ENCODE measurements around the gene PCDHA2.
A peak's percentile ranks its signal among the peaks of the same experiment; 100 is the strongest.
"Not testable (repeated sequence)": the region's sequence is repeated elsewhere in the genome, so short reads cannot be mapped to it uniquely, and the experiment has no call there.

Gene PCDHA2

DNA sequence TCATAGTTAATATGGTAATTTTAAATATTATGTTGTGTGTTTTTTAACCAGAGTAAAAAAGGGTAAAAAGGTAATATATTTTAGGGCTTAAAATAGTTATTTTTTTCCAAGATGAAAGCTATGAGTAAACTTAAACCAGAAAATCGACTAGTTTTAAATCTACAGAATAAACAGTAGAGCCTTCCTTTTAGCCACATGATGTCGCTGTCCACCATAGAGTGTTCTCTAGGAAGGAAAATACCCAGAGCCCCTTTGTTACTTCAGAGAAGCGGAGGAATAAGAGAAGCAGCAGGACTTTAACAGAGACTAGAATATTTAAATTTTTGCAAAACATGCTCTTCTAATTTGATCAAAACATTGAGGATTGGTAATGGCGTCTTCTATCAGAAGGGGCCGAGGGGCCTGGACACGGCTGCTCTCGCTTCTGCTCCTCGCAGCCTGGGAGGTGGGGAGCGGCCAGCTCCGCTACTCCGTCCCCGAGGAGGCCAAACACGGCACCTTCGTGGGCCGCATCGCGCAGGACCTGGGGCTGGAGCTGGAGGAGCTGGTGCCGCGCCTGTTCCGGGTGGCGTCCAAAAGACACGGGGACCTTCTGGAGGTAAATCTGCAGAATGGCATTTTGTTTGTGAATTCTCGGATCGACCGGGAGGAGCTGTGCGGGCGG lies at the start of gene PCDHA2:
Gene PCDHA2, plus strand, starts transcription at position 258 of the 664 bp plus-strand sequence.
- peak; percentile 70 for DNase-seq

DNA sequence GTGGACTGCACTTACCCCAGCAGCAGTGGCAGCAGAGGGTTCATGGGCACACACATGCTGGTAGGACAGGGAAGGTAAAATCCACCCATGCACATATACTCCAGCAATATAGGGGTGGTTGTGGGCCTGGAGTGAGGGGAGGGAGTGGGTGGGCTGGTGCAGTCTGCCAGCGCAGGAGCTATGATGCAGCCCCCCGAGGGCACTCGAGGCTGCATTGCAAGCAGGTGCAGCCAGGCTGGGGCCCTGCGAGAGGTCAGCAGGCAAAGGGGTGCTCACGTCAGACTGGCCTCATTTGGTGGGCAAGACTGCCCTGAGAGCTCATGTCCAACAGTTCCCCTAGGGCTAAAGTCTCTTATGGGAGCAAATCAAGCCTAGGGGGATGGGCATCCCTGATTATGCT lies 41.1 kb upstream of the PCDHA2 start:
- no peak for DNase-seq

DNA sequence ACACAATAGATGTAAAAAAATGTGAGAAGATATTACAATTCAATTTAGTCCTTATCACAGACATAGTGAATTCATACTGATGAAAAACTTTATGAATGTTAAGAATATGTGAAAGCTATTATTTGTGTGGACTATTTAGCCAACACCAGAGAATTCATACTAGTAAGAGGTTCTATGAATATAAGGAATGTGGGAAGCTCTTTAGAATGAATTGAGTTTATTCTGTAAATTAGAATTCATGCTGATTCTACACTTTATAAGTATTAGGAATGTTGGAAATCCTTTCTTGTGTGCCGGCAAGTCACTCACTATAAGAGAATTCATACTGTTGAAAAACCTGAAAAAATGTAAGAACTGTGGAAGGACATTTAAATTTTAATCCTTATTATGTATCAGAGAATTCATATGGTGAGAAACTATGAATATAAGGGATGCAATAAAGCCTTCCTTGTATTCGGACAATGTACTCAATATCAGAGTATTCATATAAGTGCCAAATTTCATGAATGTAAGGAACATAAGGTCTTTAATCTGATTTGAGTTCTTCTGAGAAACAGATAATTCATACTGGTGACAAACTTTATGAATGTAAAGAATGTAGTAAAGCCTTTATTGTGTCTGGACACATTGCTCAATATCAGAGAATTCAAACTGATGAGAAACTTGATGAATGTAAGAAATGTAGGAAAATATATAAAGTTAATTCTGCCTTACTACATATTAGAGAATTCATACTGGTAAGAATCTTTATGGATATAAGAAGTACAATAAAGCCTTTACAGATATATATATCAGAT lies 30.3 kb upstream of the PCDHA2 start:
- DNase-seq: no peak

DNA sequence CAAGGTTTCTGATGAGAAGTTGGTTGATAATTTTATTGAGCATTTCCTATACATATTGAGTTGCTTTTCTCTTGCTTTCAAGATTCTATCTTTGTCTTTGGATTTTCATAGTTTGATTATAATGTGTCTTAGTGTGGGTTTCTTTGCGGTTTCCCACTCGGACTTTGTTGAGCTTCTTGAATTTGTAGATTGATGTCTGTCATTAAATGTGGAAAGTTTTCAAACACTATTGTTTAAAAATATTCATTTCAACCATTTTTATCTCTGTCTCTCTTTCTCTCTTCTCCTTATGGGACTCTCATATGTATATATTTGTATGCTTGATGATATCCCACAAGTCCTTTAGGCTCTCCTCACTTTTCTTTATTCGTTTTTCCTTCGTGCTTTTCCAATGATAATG lies 27.2 kb upstream of the PCDHA2 start:
- no peak for DNase-seq

DNA sequence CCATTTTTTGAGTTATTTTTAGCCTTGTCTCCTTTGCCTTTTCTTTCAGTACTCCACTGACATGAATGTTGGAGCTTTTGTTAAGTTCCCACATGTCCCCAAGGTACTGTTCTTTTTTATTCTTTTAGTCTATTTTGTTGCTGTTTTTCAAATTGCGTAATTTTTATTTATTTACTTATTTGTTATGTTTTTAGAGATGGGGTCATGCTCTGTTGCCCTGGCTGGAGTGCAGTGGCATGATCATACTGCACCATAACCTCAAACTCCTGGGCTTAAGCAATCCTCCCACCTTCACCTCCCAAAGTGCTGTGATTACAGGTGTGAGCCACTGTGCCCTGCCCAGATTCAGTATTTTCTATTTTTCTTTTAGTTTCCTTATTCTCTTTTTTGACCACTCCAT lies 14.1 kb upstream of the PCDHA2 start:
- no peak for DNase-seq

DNA sequence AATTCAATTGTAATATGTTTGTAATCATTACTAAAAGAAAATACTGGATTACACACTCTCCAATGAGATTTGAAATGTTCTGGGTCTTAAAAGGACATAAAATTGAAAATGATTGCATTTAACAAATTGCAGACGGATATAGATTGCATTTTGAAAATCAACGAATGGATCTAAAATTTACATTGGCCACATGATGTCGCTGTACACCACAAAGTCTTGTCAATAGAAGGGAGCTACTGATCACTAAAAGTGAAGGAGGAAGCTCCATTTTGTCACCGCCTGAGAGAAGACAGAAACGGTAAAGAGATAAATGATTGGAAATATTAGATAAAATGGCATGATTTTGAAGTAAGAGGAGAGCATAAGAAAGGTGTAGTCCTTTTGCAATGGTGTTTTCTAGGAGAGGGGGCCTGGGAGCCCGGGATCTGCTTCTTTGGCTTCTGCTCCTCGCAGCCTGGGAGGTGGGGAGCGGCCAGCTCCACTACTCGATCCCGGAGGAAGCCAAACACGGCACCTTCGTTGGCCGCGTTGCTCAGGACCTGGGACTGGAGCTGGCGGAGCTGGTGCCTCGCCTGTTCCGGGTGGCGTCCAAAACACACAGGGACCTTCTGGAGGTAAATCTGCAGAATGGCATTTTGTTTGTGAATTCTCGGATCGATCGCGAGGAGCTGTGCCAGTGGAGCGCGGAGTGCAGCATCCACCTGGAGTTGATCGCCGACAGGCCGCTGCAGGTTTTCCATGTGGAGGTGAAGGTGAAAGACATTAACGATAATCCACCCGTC lies 8.6 kb upstream of the PCDHA2 start, which contains the start of gene PCDHA1:
Gene PCDHA1, plus strand, starts transcription at position 236 of the 782 bp plus-strand sequence.
- DNase-seq: peak; percentile 19

DNA sequence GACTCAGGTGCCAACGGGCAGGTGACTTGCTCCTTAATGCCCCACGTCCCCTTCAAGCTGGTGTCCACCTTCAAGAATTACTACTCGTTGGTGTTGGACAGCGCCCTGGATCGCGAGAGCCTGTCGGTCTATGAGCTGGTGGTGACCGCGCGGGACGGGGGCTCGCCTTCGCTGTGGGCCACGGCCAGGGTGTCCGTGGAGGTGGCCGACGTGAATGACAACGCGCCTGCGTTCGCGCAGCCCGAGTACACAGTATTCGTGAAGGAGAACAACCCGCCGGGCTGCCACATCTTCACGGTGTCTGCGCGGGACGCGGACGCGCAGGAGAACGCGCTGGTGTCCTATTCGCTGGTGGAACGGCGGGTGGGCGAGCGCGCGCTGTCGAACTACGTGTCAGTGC lies 7.2 kb upstream of the PCDHA2 start:
- DNase-seq: not testable (repeated sequence)

DNA sequence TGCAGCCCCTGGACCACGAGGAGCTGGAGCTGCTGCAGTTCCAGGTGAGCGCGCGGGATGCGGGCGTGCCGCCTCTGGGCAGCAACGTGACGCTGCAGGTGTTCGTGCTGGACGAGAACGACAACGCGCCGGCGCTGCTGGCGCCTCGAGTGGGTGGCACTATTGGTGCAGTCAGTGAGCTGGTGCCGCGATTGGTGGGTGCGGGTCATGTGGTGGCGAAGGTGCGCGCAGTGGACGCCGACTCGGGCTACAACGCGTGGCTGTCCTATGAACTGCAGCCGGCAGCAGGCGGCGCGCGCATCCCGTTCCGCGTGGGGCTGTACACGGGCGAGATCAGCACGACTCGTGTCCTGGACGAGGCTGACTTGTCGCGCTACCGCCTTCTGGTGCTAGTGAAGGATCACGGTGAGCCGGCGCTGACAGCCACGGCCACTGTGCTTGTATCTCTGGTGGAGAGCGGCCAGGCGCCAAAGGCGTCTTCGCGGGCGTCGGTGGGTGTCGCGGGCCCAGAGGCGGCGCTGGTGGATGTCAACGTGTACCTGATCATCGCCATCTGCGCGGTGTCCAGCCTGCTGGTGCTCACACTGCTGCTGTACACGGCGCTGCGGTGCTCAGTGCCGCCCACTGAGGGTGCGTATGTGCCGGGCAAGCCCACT lies 6.7 kb upstream of the PCDHA2 start:
- not testable (repeated sequence) for DNase-seq

DNA sequence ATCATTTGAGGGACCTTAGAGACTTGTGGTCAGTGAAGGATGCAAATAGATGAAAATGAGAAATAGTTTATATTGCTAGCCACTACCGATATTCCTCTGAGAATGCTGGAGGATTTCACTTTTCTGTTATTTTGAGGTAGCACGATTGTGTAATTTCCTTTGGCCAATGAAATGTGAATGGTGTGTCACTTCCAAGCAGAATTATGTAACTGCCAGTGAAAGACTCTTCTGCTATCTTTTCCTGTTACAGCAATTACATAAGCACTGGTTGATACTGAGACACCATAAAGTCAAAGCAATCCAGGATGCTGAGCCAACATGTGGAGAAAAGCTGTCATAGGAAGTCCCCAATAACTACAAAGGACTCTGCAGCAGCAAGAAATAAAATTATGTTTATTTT lies 3.6 kb upstream of the PCDHA2 start:
- no peak for DNase-seq

DNA sequence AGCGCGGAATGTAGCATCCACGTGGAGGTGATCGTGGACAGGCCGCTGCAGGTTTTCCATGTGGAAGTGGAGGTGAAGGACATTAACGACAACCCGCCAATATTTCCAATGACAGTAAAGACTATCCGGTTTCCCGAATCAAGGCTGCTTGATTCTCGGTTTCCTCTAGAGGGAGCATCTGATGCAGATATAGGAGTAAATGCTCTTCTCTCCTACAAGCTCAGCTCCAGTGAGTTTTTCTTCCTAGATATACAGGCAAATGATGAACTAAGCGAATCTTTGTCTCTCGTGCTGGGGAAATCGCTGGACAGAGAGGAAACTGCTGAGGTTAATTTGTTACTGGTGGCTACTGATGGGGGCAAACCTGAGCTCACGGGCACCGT lies 598 bp downstream of the PCDHA2 start:
- DNase-seq: peak; percentile 30

DNA sequence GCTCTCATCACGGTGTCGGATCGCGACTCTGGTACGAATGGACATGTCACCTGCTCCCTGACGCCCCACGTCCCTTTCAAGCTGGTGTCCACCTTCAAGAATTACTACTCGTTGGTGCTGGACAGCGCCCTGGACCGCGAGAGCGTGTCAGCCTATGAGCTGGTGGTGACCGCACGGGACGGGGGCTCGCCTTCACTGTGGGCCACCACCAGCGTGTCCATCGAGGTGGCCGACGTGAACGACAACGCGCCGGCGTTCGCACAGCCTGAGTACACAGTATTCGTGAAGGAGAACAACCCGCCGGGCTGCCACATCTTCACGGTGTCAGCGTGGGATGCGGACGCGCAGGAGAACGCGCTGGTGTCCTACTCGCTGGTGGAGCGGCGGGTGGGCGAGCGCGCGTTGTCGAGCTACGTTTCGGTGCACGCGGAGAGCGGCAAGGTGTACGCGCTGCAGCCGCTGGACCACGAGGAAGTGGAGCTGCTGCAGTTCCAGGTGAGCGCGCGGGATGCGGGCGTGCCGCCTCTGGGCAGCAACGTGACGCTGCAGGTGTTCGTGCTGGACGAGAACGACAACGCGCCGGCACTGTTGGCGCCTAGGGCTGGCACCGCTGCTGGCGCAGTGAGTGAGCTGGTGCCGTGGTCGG lies 1.5 kb downstream of the PCDHA2 start:
- DNase-seq: not testable (repeated sequence)

DNA sequence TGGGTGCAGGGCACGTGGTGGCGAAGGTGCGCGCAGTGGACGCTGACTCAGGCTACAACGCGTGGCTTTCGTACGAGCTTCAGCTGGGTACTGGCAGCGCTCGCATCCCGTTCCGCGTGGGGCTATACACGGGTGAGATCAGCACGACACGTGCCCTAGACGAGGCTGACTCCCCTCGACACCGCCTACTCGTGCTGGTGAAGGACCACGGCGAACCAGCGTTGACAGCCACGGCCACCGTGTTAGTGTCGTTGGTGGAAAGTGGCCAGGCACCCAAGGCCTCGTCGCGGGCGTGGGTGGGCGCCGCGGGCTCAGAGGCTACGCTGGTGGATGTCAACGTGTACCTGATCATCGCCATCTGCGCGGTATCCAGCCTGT lies 2.1 kb downstream of the PCDHA2 start:
- no peak for DNase-seq

DNA sequence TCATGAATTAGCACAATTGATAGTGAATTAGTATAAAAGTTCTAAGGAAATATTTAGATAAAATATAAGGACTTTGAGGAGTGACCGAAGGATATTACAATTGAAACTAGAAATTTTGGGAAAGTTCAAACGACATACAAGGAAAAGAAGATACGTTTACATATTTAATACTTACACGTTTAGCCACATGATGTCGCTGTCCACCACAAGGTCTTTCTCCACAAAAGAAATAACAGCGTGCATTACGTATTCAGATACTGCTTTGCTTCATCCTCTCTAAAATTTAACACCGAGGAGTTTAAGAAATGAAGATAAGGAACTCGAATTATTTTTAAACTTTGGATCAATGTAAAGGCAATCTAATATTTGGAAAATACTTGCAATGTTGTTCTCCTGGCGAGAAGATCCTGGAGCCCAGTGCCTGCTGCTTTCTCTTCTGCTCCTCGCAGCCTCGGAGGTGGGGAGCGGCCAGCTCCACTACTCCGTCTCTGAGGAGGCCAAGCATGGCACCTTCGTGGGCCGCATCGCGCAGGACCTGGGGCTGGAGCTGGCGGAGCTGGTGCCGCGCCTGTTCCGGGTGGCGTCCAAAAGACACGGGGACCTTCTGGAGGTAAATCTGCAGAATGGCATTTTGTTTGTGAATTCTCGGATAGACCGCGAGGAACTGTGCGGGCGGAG lies 6.3 kb downstream of the PCDHA2 start, which contains the start of gene PCDHA3:
Gene PCDHA3, plus strand, starts transcription at position 242 of the 678 bp plus-strand sequence.
- DNase-seq: no peak

DNA sequence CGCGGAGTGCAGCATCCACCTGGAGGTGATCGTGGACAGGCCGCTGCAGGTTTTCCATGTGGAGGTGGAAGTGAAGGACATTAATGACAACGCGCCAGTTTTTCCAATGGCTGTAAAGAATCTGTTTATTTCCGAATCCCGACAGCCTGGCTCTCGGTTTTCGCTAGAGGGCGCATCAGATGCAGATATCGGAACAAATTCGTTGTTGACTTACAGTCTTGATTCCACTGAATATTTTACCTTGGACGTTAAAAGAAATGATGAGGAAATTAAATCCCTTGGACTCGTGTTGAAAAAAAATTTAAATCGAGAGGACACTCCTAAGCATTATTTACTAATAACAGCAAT lies 6.8 kb downstream of the PCDHA2 start:
- no peak for DNase-seq

DNA sequence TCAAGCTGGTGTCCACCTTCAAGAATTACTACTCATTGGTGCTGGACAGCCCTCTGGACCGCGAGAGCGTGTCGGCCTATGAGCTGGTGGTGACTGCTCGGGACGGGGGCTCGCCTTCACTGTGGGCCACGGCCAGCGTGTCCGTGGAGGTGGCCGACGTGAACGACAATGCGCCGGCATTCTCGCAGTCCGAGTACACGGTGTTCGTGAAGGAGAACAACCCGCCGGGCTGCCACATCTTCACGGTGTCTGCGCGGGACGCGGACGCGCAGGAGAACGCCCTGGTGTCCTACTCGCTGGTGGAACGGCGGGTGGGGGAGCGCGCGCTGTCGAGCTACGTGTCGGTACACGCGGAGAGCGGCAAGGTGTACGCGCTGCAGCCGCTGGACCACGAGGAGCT lies 7.7 kb downstream of the PCDHA2 start:
- not testable (repeated sequence) for DNase-seq

DNA sequence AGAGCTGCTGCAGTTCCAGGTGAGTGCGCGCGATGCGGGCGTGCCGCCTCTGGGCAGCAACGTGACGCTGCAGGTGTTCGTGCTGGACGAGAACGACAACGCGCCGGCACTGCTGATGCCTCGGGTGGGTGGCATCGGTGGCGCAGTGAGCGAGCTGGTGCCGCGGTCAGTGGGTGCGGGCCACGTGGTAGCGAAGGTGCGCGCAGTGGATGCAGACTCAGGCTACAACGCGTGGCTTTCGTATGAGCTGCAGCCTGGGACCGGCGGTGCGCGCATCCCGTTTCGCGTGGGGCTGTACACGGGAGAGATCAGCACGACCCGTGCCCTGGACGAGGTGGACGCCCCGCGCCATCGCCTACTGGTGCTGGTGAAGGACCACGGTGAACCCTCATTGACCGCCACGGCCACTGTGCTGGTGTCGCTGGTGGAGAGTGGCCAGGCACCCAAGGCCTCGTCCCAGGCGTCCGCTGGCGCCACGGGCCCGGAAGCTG lies 8.2 kb downstream of the PCDHA2 start:
- DNase-seq: no peak

DNA sequence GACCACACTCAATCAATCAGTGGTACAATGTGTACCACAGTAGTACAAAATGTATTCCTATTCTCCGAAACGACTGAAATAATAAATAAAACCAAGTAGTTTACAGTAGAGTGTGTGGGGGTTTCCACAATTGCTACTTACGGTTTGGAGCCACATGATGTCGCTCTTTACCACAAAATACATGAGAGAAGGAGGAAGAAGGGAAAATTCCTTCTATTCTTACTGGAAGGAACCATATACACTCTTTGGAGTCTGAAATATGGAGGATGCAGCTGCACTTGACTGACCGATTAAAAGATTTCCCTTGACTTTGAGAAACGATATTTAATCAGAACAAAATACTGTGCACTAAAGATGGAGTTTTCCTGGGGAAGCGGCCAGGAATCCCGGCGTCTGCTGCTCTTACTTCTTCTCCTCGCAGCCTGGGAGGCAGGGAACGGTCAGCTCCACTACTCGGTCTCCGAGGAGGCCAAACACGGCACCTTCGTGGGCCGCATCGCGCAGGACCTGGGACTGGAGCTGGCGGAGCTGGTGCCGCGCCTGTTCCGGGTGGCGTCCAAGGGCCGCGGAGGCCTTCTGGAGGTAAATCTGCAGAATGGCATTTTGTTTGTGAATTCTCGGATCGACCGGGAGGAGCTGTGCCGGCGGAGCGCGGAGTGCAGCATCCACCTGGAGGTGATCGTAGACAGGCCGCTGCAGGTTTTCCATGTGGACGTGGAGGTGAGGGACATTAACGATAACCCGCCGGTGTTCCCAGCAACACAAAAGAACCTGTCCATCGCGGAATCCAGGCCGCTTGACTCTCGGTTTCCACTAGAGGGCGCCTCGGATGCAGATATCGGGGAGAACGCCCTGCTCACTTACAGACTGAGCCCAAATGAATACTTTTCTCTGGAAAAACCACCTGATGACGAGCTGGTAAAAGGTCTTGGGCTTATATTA lies 12.5 kb downstream of the PCDHA2 start, which contains the start of gene PCDHA4:
Gene PCDHA4, plus strand, starts transcription at position 235 of the 942 bp plus-strand sequence.
- DNase-seq: no peak

DNA sequence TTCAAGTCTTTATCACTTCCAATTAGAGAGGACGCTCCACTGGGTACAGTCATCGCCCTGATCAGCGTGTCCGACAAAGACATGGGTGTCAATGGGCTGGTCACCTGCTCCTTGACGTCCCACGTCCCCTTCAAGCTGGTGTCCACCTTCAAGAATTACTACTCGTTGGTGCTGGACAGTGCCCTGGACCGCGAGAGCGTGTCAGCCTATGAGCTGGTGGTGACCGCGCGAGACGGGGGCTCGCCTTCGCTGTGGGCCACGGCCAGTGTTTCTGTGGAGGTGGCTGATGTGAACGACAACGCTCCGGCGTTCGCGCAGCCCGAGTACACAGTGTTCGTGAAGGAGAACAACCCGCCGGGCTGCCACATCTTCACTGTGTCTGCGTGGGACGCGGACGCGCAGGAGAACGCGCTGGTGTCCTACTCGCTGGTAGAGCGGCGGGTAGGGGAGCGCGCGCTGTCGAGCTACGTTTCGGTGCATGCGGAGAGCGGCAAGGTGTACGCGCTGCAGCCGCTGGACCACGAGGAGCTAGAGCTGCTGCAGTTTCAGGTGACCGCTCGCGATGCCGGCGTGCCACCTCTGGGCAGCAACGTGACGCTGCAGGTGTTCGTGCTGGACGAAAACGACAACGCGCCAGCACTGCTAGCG lies 13.7 kb downstream of the PCDHA2 start:
- not testable (repeated sequence) for DNase-seq

DNA sequence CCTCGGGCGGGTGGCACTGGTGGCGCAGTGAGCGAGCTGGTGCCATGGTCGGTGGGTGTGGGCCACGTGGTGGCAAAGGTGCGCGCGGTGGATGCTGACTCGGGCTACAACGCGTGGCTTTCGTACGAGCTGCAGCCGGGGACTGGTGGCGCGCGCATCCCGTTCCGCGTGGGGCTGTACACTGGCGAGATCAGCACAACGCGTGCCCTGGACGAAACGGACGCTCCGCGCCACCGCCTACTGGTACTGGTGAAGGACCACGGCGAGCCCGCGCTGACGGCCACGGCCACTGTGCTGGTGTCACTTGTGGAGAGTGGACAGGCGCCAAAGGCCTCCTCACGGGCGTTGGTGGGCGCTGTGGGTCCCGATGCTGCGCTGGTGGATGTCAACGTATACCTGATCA lies 14.2 kb downstream of the PCDHA2 start:
- DNase-seq: no peak

Data from NCI-H446 treated with DMSO at 0.1 percent for 48 hours (cell line).